Body of pancreas (tissue), 4 donors: ENCODE data around the gene TMUB1. TPM values are rescaled to one million over a fixed set of nuclear protein-coding genes. Genes with fewer than 3 reads are reported as not detected.

Source experiments
- ATAC-seq: fragments of 150-250 bp; one replicate; pipeline ENCODE4 v1.9.1; 2016
- DNase-seq, 4 donors: peaks; one replicate each; pipeline ENCODE4 v3.0.0-alpha.2; 2019
- H3K27ac ChIP-seq, 4 donors: fragments of 200-600 bp; sonication (generic); 1 replicate in 3 of 4; 2 replicates in 1 of 4; pipeline versions ENCODE4 v1.5.1 to v1.6.1; 2016 to 2019; ENCODE audit warnings: mild to moderate bottlenecking in 1 of 4, mixed read lengths in 1 of 4, moderate library complexity in 1 of 4
- H3K27me3 ChIP-seq, 2 donors: fragments of 200-600 bp; sonication (generic); one replicate each; pipeline ENCODE4 v1.6.0; 2016; ENCODE audit warnings: mild to moderate bottlenecking in 1 of 2
- H3K36me3 ChIP-seq, 2 donors: fragments of 200-600 bp; sonication (generic); replicated peaks in 1 of 2; 2 replicates each; pipeline ENCODE4 v1.5.1; 2016; ENCODE audit warnings: low read depth in 2 of 2; ENCODE audit not compliant: insufficient read depth in 1 of 2
- H3K4me1 ChIP-seq: fragments of 200-600 bp; sonication (generic); one replicate; pipeline ENCODE4 v1.6.0; 2016
- H3K4me3 ChIP-seq, 2 donors: fragments of 200-600 bp; sonication (generic); 1 replicate in 1 of 2; 2 replicates in 1 of 2; pipeline ENCODE4 v1.5.1; 2016 to 2019
- H3K9me3 ChIP-seq, 3 donors: fragments of 200-600 bp; sonication (generic); 1 replicate in 2 of 3; 2 replicates in 1 of 3; pipeline ENCODE4 v1.5.1; 2016
- POLR2A ChIP-seq, 3 donors: fragments of 450-650 bp; IDR thresholded peaks; one replicate each; pipeline ENCODE4 v1.6.1; 2016; ENCODE audit warnings: antibody characterized with exemption in 3 of 3, mild to moderate bottlenecking in 2 of 3
- WGBS, 2 donors: methylation state at CpG; one replicate each; pipeline ENCODE4 v1.1.5; 2017; 5-methylcytosine and 5-hydroxymethylcytosine counted together
- intact Hi-C: fragments of 100-400 bp; cut with DNase I; formaldehyde crosslinking; loops from one replicate; pipeline ENCODE4 v1.15.1; 2023
- total RNA-seq, 2 donors: library from RNA; depleted of rRNA; stranded (reverse); fragments of >200 nt; gene quantifications; one replicate each; pipeline ENCODE4 v1.1.0, GENCODE V29; 2016
- TF ChIP-seq, protein P1 (sequence below), 7 experiments: fragments of 450-650 bp in 4 of 7; fragments of 200-600 bp in 3 of 7; sonication (generic) in 3 of 7; IDR thresholded peaks; one replicate each; pipeline ENCODE4 v1.5.1; 2016 to 2019; ENCODE audit warnings: antibody characterized with exemption in 7 of 7

Gene TMUB1
- total RNA-seq, 2 donors from 2014 or later: 34.9 to 54.2 TPM

DNA sequence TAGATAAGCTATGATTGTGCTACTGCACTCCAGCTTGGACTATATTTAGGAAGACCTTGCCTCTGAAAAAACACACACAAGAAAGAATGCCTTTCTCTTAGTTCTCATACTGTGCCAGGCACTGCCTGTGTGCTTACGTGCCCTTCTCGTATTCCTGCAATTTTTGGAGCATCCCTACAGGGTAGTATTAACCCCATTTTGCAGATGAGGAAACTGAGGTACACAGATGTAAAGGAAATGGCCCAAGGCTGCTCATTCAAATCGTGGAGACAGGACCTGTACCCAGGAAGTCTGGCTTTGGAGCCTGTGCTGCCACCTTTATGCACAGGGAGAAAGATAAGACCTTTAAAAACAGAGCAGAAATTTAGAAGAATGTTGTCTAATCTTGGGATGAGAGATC lies 19.7 kb upstream of the TMUB1 start:
- Histone ChIP-seq H3K27me3 (no peaks in the 10 kb centered on the region), H3K4me3 (no peak overlapping the region), H3K36me3 (no peaks in the 10 kb centered on the region), H3K4me1 (no peaks in the 10 kb centered on the region), H3K27ac (no peak overlapping the region), H3K9me3 (no peaks in the 10 kb centered on the region)
- no peak for TF ChIP-seq POLR2A (IDR thresholded peaks at IDR 0.05)
- TF ChIP-seq, protein P1, sequence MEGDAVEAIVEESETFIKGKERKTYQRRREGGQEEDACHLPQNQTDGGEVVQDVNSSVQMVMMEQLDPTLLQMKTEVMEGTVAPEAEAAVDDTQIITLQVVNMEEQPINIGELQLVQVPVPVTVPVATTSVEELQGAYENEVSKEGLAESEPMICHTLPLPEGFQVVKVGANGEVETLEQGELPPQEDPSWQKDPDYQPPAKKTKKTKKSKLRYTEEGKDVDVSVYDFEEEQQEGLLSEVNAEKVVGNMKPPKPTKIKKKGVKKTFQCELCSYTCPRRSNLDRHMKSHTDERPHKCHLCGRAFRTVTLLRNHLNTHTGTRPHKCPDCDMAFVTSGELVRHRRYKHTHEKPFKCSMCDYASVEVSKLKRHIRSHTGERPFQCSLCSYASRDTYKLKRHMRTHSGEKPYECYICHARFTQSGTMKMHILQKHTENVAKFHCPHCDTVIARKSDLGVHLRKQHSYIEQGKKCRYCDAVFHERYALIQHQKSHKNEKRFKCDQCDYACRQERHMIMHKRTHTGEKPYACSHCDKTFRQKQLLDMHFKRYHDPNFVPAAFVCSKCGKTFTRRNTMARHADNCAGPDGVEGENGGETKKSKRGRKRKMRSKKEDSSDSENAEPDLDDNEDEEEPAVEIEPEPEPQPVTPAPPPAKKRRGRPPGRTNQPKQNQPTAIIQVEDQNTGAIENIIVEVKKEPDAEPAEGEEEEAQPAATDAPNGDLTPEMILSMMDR (IDR thresholded peaks at IDR 0.05): no peak
- 79 to 87% methylated on average over 3 of the region's 3 CpGs for whole genome bisulfite sequencing, 2 donors
- ATAC-seq (no peak), DNase-seq (no peak)
- intact Hi-C loops: no loop called here

DNA sequence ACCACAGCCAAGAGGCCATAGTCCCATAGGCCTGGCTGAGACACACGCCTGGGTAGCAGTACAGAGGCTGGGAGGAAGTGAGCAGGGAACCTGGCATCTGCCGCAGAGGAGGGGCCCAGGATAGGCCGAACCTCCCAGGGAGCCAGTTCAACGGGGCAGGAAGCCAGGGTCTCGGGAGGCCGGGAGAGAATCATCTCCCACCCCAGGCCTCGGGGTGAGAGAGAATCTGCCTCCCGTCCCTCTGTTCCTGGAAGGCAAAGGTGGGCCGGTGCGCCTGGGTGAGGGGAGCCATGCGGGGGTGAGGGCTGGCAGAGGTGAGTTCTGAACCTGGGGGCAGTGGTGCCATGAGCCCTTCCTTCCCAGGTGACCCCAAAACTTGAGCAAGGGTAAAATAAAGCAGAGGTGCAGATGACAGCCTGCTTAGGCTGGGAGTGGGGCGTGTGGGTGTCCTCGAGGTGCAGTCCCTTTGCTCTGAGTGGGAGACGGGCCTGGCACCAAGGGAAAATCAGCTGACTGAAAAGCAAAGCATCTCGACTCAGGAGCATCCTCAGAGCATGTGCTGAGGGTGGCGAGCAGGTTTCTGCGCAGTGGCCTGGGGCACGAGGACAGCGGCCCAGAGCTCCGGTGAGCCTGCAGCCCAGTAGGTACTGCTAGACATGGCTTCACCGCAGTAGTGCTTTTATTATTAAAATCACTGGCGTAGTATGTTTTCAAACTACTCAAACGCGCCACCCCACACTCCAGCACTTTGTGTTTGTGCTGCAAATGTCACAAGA lies 18.5 kb upstream of the TMUB1 start:
- 84 to 92% methylated on average over 17 to 24 of the region's 24 CpGs for WGBS, 2 donors
- no peak overlapping the region for H3K27ac ChIP-seq

DNA sequence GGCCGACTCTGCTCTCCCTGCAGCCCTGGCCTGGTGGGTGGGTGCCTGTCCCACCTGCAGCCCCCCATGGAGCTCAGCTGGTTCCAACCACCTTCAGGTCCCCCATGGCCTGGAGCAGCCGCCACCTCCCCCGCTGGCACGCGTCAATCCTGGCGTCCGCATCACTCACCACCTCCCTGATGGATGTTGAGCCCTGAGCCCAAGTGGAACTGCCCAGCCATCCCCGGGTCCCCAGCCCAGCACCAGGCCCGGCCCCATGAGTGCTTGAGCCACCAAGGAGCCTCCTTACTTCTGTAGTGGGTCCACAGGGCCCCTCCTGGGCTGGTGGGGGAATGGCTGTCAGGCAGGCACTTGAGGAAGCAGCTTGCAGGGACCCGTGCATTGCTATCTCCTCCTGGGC lies 17.6 kb upstream of the TMUB1 start:
- DNase-seq: no peak
- 84 to 92% methylated on average over 7 to 10 of the region's 10 CpGs for WGBS, 2 donors
- Histone ChIP-seq H3K27me3 (no peaks in the 10 kb centered on the region), H3K4me1 (no peaks in the 10 kb centered on the region), H3K4me3 (no peak overlapping the region), H3K27ac (no peak overlapping the region), H3K36me3 (no peaks in the 10 kb centered on the region), H3K9me3 (no peaks in the 10 kb centered on the region)
- no peak for TF ChIP-seq POLR2A (IDR thresholded peaks at IDR 0.05)
- TF ChIP-seq, protein P1 (IDR thresholded peaks at IDR 0.05): no peak
- ATAC-seq: no peak
- intact Hi-C loops: no loop called here

More for the DNA sequence above, 18.5 kb upstream of the TMUB1 start:
- intact Hi-C loops: no loop called here
- no peak for DNase-seq
- Histone ChIP-seq H3K27me3 (no peaks in the 10 kb centered on the region), H3K9me3 (no peaks in the 10 kb centered on the region), H3K4me3 (no peak overlapping the region), H3K36me3 (no peaks in the 10 kb centered on the region), H3K4me1 (no peaks in the 10 kb centered on the region)
- no peak for ATAC-seq
- no peak for TF ChIP-seq POLR2A (IDR thresholded peaks at IDR 0.05)
- TF ChIP-seq, protein P1 (IDR thresholded peaks at IDR 0.05): no peak

DNA sequence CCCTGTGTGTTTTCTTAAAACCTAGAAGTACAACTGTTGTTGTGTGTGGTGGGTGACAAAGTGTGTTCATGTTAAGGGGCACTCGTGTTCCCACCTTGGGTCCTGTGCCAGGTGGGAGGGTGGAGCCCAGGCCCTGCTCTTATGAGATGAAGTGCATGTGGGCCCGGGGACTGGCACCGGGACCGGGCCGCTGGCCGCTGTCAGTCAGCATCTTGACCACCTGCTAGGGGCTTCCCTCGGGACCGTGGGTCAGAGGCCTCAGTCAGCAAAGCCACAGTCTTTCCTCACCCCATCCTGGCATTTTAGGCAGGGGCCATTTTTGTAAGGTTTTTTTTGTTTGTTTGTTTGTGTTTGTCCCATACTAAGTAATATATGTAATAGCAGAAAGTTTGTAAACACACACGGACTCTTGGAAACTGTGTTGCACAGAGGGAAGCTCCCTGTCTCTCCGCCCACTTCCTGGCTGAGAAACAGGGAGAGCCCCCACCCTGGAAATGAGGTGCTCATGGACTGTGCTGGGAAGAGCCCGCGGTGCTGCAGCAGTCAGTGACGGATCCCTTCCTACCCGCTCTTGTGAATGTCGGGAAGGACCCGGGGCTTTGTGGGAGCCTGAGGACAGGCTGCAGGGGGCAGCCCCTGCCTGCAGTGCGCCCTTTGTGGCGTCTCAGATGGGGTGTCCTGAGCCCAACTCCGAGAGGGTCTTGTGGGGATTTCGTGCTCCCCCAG lies 16.4 kb upstream of the TMUB1 start:
- no peak overlapping the region for H3K4me3 ChIP-seq
- no peaks in the 10 kb centered on the region for H3K4me1 ChIP-seq

More for the DNA sequence above, 16.4 kb upstream of the TMUB1 start:
- Histone ChIP-seq H3K9me3 (no peaks in the 10 kb centered on the region), H3K27ac (no peak overlapping the region), H3K27me3 (no peaks in the 10 kb centered on the region), H3K36me3 (no peaks in the 10 kb centered on the region)
- DNase-seq (no peak), ATAC-seq (peak; percentile 21)
- intact Hi-C loops: no loop called here
- TF ChIP-seq, protein P1 (IDR thresholded peaks at IDR 0.05): no peak
- no peak for TF ChIP-seq POLR2A (IDR thresholded peaks at IDR 0.05)
- WGBS, 2 donors: 70 to 80% methylated on average over 20 of the region's 20 CpGs
